Stimulated activated CD8-positive, alpha-beta memory T cell treated with anti-CD3 and anti-CD28 coated beads, Interleukin-7, amount 100 ng/mL, for 24 hours (primary cell): ENCODE measurements around the gene PLAAT2.
"Not testable (repeated sequence)": the region's sequence is repeated elsewhere in the genome, so short reads cannot be mapped to it uniquely, and the experiment has no call there.

ENCODE experiments used
- DNase-seq: peaks from one replicate; pipeline ENCODE4 v3.0.0-alpha.2; 2020; ENCODE audit warnings: low read depth

Gene PLAAT2

DNA sequence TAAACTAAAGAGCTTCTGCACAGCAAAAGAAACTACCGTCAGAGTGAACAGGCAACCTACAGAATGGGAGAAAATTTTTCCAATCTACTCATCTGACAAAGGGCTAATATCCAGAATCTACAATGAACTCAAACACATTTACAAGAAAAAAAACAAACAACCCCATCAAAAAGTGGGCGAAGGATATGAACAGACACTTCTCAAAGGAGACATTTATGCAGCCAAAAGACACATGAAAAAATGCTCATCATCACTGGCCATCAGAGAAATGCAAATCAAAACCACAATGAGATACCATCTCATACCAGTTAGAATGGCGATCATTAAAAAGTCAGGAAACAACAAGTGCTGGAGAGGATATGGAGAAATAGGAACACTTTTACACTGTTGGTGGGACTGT is 15.7 kb upstream of the PLAAT2 start:
- DNase-seq, result not testable (repeated sequence)

DNA sequence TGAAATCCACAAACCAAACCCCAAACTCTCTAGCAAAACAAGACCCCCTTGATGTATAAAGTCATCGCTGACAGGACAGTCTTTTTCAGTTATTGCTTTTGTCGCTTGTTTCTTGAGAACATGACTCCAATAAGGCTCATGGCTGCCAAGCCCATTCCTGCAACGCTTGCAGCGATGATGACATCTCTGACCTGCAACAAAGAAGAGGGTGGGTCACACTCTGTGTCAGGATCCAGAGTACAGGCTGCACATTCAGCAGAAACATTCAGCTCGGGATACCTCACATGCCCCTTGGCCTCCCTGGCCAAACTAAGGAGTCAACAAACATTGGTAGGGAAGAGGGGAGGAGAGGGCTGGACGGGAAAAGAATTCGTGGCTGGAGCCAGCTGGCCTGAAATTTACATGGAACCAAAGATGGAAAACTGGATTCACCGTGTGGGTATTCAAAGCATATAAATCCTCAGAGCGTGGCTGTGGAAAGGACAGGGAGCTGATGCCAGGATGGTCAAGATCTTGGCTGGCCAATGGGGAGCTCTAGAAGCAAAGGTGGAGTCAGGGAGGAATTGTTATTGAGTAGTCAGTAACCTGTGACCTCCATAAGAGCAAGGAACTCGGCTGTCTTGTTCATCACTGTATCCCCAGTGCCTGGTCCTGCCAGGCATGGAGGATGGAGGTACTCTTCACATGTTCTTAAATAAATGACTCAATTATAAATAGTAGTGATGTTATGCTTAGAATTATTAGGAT is 11.8 kb upstream of the PLAAT2 start:
- no peak for DNase-seq

DNA sequence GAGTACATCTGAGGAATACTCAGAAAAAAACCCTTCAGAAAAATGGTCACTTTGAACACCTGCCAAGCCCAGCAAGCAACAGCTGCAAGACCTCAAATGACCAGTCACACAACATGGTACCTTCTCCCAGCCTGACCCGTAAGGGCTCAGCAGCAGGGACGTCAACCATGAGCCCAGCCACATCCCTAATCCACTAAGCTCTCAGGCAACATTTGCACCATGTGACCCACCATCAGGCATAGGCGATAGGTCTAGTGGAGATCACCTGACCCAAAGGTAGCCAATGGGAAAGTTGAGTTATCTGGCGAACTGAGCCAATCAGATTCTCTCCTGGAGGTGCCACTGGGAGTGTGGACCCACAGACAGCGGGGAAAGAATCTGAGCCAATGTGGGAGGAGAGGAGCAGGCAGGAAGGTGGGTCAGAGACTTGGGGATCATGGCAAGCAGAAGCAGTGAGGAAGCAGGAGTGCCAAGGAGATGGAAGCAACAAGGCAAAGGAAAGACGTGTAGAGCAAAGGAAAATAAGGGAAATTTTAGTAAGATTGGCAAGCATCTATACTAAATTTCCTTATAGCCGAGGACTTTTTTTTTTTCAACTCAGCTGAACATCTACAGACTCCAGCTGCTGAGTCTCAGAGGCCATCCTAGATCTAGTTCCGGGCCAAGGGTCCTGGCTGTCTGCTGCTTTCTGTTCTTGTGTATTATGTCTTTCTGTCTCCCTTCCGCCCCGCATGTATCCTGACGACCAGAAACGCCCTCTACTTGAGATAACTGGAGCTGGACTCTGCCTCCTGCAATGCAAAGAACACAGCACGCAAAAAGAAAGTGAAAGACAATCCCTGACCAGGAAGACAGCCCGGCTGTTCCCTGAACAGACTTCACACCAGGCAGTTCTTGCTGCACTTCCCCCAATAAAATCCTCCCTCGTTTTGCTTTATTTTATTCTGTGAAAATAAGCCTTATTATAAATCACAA is 11.0 kb upstream of the PLAAT2 start:
- no peak for DNase-seq

DNA sequence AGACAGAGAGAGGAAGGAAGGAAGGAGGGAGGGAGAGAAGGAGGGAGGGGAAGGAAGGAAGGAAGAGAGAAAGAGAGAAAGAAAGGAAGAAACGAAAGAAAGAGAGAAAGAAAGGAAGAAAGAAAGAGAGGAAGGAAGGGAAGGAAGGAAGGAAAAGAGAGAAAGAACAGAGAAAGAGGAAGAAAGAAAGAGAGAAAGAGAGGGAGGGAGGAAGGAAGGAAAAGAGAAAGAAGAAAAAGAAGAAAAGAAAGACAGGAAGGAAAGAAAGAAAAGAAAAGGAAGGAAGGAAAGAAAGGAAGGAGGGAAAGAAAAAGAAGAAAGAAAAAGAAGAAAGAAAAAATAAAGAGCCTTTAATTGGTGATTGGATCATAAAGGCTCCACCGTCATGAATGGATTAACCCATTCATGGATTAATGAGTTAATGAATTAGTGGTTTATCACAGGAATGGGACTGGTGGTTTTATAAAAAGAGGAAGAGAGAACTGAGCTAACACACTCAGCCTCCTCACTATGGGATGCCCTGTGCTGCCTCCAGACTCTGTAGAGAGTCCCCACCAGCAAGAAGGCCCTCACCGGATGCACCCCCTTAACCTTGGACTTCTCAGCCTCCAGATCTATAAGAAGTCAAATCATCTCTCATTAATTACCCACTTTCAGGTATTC is 9.0 kb upstream of the PLAAT2 start:
- no peak for DNase-seq

DNA sequence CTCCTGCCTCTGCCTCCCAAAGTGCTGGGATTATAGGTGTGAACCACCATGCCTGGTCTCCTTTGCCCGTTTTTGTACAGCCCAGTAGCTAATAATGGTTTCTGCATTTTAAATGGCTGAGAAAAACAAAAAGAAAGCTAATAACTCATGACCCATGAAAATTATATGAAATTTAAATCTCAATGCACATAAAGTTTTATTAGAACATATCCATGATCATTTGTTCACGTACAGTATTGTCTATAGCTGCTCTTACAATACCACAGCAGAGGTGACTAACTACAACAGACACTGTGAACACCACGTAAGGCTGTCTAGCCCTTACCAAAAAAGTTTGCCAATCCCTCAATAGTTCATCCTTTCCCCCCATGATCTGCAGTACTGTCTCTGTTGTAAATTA is 6.4 kb upstream of the PLAAT2 start:
- DNase-seq, result no peak

DNA sequence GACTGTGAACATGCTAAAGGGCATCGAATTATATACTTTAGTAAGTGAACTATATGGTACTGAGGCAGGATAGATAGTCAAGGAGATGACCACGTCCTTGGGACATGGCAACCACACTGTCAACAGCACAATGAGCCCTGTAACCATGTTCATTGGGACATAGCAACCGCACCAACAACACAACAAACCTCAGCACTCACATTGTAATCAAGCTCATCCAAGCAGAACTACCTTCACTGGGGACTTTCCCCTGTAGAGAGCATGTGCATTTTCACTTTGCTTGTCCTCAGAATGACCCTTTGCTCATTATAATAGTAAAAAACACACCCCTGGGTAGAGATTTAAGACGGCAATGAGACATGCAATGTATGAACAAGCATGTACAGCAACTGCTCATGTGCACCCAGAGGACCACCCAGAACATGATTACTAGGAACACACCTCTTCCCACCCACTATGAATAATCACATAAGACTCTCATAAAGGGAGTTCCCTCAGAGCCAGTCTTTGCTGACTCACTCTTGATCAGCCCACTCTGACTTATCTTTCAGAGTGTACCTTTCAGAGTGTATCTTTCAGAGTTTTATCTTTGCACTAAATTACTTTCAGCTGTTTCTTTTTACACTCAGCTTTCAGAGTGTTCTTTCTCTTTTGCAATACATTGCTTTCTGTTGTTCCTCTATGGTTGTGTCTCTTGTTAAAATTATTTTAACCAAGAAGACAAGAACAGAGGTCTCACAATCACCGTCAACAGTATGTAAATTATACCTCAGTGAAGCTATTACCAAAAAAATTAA is 4.1 kb upstream of the PLAAT2 start:
- DNase-seq, result no peak

DNA sequence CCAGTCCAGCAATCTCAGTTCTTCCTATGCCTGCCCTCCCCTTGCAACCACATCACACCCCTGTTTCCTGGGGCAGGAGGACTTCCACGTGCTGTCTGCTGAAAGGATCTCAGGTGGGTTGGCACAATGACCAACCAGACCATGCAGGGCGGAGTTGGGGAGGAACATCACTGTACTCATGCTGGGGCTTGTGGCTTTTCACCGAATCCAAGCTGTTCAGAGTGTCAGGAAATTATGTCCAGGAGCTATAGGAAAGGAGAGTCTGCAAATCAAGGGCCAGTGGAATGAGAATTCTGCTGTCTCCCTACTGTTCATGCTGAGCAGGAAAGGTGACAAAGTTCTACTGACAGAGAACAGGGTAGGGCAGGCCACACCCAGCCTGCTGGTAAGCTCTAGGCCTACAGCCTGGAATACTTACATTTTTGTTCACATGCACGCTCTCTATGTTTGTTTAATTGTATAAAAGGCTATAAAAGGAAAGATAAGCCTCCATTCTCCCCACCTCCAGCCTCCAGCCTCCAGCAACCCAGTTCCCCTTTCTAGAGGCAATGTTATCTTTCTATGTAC is 1.7 kb upstream of the PLAAT2 start:
- no peak for DNase-seq

DNA sequence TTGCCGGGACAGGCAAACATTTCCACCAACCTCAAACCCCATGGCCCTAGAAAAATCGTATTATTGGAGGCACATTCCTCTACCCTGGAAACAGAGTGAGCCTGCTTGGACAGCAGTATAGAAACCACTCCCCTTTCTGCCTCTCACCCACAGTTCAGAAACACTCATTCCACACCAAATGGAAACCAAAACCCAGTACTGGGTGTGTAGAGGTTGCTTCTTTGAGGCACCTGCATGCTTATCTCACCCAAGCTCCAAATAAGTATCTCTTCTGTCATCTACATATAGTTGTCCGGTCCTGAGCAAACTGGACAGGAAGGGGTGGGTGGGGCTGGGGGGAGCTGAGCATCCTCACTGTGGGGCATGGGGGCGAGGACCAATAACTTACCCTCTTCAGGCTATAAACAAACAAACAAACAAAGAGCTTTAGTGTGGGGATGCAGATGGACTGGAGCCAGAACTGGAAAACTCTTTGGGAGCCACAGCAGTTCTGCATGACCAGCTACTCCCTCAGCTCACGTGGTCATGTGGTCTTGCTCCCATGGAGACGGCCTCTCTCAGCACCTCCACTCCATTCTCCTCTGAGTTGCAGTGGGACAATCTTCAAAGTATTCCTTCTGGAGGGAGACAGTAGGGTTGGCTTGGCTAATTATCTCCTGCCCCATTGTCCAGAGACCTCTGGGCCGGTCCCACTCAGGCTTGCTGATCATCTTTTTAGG is 1.0 kb upstream of the PLAAT2 start:
- no peak for DNase-seq

DNA sequence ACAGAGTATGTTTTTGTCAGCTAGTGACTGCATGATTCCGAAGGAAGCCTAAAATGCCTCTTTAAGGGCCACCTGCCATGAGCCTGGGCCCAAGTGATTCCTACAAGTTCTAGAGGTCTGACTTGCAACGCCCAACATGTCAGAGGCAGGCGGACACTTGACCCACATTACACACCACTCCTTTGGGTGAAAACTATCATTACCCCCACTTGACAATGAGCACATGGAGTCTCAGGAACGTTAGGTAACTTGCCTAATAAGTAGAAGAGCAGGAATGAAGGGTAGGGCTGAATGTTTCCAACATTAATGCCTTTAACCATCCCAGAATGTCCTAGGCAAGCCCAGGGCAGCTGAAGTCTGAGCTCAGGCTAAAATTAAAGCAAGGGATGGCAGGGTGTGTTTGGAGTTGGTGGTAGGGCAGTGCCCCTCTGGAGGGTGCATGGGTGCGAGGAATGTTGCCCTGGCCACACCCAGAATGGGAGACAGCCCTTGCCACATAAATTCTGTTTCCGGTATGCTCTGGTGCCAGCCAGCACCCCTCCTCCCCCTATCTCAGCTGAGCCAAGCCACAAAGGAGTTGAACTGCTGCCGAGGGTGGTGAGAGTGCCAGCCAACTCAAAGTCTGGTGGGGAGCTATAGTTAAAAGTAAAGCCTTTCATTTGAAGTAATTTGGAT is 2.5 kb downstream of the PLAAT2 start:
- no peak for DNase-seq

DNA sequence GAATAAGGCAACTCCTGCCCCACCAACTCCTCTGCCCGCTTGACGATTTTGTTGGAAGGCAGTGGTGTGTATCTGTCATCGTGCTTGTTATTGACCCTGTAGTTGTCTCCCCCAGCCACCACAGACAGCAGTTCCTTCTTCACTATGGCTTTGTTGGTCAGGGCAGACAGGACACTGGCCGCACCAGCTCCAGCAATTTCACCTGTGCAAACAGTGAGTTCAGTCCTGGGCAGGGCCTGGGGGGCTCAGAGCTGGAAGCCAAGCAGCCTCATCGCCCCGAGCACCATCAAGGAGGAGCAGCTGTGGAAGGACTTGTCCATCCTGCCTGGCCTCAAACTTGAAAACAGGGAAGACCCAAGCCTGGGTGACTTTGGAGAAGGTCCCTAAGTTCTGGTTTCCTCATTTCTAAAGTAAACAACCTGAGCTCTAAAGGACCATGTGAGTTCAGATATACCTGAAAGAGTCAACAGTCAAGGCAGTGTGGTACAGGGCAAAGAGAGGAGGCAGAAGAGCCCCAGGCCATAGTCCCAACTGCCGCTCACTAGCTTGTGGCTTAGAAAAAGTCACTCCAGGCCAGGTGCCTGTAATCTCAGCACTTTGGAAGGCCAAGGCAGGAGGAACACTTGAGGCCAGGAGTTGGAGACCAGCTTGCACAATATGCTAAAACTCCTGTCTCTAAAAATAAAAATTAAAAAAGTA is 4.6 kb downstream of the PLAAT2 start:
- DNase-seq, result no peak

DNA sequence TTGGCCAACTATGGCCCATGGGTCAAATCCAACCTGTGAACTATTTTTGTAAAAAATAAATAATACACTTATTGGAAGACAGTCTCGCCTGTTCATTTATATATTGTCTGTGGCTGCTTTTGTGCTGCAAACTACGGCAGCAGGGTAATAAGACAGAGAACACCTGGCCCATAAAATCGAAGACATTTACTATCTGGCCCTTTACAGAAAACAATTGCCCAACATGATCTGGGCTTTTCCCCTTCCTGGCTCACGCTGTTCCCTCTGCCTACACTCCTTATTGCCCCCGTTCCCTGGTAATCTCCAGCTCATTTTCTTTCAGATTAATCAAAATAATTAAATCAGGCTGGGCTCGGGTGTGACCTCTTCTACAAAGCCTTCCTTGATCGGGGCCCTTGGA is 5.6 kb downstream of the PLAAT2 start:
- DNase-seq, result no peak

DNA sequence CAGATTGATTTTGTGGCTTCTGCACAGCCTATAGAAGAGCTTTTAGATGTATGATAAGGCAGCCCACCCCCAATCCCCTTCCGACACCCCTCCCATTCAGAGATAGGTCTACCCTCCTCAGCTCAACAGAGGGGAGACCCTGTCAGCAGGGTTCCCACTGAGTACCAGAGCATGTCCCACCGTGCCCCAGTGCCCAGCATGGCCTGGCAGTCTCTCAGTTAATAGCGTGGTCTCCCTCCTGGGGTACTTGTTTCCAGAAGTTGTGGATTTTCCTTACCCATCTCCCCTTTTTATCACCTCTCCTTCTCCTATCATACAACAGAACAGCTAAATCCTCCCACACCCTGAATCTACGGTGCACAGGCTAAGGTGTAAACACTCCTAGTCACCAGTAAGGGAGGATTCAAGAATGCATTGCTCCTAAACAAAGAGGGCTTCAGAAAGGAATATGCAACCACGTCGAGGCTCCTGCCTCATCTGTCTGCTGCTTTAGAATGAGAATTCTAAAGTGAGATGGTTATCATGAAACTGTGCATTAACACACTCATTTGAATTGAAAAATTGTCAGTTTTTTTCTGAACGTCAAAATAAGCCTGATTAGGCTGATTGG is 6.7 kb downstream of the PLAAT2 start:
- DNase-seq, result no peak

DNA sequence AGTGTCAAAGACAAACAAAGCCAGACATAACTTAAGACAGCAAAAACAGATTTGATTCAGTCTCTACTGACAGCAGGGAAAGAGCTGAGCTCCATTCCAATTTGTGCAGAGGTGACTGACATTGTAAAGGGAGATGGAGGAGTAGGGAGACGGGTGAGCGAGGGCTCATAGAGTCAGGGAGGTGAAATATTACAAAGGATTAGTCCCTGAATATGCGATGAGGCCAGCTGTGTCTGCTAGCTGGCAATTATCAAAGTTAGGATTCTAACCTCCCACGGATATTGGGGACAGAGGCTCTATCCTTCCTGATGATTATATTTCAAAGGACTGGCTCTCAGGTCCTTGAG is 8.3 kb downstream of the PLAAT2 start:
- DNase-seq, result no peak

DNA sequence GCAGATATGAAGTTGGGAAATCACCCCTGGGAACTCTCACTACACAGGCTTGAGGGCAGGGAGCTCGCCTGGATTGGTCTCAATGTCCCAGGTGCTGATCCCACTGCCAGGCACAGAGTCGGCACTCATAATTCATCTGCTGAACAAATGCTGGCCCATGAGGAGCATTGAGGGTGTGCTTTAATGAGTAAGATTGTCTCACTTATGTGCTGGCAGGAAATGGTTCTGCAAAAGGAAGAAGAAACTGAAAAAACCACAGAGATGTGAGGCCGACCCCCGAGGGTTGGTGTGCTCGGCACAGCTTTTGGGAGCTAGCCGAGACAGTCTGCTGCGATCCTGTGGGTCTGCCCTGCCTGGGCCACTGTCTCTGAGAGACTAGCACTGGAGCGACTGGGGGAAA is 9.4 kb downstream of the PLAAT2 start:
- no peak for DNase-seq

DNA sequence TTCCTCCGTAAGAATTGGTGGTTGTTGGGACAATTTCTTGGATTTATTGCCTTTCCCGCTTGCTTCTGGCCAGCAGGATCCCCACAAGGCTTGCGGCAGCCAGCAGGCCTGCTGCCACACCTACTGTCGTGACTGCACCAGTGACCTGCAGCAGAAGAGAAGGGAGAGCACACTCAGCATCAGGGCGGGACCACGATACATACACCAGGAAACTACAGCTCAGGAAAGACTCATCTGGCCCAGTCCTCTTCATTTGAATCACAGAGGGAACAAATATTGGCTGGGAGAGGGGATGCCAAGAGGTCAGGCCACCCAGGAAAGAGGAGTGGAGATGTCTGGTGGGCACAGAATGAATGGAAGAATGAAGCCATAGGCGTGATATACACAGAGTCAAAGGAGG is 10.3 kb downstream of the PLAAT2 start:
- no peak for DNase-seq

DNA sequence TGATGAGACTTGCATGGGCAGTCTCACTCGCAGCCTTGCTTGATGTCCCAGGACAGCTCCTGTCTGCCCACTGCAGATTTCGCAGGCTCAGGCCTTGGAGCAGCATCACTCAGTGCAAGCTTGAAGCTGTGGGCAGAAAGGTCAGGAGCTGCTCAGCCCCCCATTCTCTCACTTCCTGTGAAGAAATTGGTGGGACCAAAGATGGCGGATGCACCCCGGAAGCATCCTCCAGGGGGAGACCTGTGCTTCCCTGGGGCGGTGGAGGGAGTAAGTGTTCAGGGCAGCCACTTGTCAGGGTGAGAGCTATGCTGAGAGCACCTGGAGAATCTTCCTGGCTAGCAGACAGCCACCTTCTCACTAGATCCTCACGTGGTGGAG is 11.3 kb downstream of the PLAAT2 start:
- DNase-seq, result no peak

DNA sequence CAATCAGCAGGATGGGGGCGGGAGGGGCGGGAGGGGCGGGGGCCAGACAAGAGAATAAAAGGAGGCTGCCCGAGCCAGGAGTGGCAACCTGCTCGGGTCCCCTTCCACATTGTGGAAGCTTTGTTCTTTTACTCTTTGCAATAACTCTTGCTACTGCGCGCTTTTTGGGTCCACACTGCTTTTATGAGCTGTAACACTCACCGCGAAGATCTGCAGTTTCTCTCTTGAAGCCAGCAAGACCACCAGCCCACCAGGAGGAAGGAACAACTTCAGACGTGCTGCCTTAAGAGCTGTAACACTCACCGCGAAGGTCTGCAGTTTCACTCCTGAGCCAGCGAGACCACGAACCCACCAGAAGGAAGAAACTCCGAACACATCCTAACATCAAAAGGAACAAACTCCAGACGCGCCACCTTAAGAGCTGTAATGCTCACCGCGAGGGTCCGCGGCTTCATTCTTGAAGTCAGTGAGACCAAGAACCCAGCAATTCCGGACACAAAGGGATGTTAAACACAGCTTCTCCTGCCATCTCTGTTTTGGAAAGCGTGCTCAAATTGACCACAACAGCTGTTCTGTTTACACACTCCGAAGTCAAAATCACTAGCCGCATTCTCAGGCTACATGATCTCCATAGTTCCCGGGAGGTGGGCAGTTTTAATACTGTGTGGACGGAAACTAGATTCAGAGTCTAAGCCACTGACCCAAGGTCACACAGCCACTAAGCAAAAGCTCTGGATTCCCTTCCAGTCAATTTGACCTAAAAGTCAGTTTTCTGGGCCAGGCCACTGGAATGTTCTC is 11.9 kb downstream of the PLAAT2 start:
- no peak for DNase-seq

DNA sequence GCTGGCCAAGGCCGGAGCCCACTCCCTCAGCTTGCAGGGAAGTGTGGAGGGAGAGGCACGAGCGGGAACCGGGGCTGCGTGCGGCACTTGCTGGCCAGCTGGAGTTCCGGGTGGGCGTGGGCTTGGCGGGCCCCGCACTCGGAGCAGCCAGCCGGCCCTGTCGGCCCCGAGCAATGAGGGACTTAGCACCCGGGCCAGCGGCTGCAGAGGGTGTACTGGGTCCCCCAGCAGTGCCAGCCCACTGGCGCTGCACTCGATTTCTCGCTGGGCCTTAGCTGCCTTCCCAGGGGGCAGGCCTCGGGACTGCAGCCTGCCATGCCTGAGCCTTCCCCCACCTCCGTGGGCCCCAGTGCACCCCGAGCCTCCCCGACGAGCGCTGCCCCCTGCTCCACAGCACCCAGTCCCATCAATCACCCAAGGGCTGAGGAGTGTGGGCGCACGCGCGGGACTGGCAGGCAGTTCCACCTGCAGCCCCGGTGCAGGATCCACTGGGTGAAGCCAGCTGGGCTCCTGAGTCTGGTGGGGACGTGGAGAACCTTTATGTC is 13.0 kb downstream of the PLAAT2 start:
- DNase-seq, result not testable (repeated sequence)
